Measurements from ENCODE around the gene MEGF11. TPM values are rescaled to one million over a fixed set of nuclear protein-coding genes. Genes with fewer than 3 reads are reported as not detected.

Gene MEGF11
- total RNA-seq, 1 experiment from 2014 or later, result not detected

- no peak for DNase-seq
- H4K20me1 ChIP-seq (ENCODE audit: insufficient read depth), result 0 out of 2 replicates have a peak, but pooled peaks cover 4% of the 10 kb centered on the region
- H3K79me2 ChIP-seq (ENCODE audit: low read depth), result no peaks in the 10 kb centered on the region
- H3K4me1 ChIP-seq (replicated peaks; ENCODE audit: insufficient read depth), result no peaks in the 10 kb centered on the region
- CTCF ChIA-PET, result no interaction called here
- no peak overlapping the region for H3K4me3 ChIP-seq
- POLR2A ChIA-PET (ENCODE audit: unreplicated experiment), result no interaction called here
- no peaks in the 10 kb centered on the region for H3K27me3 ChIP-seq (ENCODE audit: insufficient read depth, low read depth)
- no peak overlapping the region for H3K4me2 ChIP-seq
- BruUV-seq (replicated peaks), result no TSS peak
- H3K9me3 ChIP-seq (ENCODE audit: insufficient read depth, low read depth), result no peaks in the 10 kb centered on the region
- TF ChIP-seq CTCF (conservative IDR thresholded peaks at IDR 0.05), result no peak
- TF ChIP-seq EZH2 (IDR thresholded peaks at IDR 0.05; ENCODE audit: low read depth), result no peak
- peaks cover 35% of the 10 kb centered on the region for H3K36me3 ChIP-seq (ENCODE audit: low read depth)
- H3F3A ChIP-seq (ENCODE audit: insufficient read depth, low read depth), result no peaks in the 10 kb centered on the region; the same call in none of the 2 replicates
- no peak overlapping the region for H2AFZ ChIP-seq
- no peak overlapping the region for H3K27ac ChIP-seq
- intact Hi-C loops (cut with micrococcal nuclease; ENCODE audit: unreplicated experiment), result no loop called here
- H3K9me2 ChIP-seq (ENCODE audit: insufficient read depth), result no peaks in the 10 kb centered on the region
Measured at GRCh38 chr15:65887565-65887964, 366.0 kb downstream of the MEGF11 start.

- Histone ChIP-seq H3K79me2 (ENCODE audit: low read depth) (no peaks in the 10 kb centered on the region), H3K9me3 (ENCODE audit: insufficient read depth, low read depth) (no peaks in the 10 kb centered on the region), H3K4me1 (replicated peaks; ENCODE audit: insufficient read depth) (no peaks in the 10 kb centered on the region), H3K36me3 (ENCODE audit: low read depth) (peaks cover 27% of the 10 kb centered on the region), H3K27me3 (ENCODE audit: insufficient read depth, low read depth) (no peaks in the 10 kb centered on the region), H3K27ac (no peak overlapping the region), H3K9me2 (ENCODE audit: insufficient read depth) (no peaks in the 10 kb centered on the region), H4K20me1 (ENCODE audit: insufficient read depth) (0 out of 2 replicates have a peak, but pooled peaks cover 4% of the 10 kb centered on the region), H3K4me2 (no peak overlapping the region), H3F3A (ENCODE audit: insufficient read depth, low read depth) (no peaks in the 10 kb centered on the region; the same call in 1 of the 2 replicates), H2AFZ (no peak overlapping the region), H3K4me3 (no peak overlapping the region)
- TF ChIP-seq CTCF (conservative IDR thresholded peaks at IDR 0.05), result no peak
- no peak for TF ChIP-seq EZH2 (IDR thresholded peaks at IDR 0.05; ENCODE audit: low read depth)
- CTCF ChIA-PET, result no interaction called here
- POLR2A ChIA-PET (ENCODE audit: unreplicated experiment), result interaction anchor here (0.7 kb wide), 1 partner anchor 467 kb away, joined by 5 read pairs; no protein-coding TSS in a partner anchor
- no TSS peak for BruUV-seq (replicated peaks)
- DNase-seq, result no peak
- intact Hi-C loops (cut with micrococcal nuclease; ENCODE audit: unreplicated experiment), result no loop called here
Measured at GRCh38 chr15:65885668-65886218, 367.8 kb downstream of the MEGF11 start.

GRCh38 chr15:65884511-65884910 lies 369.0 kb downstream of the MEGF11 start:
- H2AFZ ChIP-seq, result no peak overlapping the region
- POLR2A ChIA-PET (ENCODE audit: unreplicated experiment), result no interaction called here
- H3K9me2 ChIP-seq (ENCODE audit: insufficient read depth), result no peaks in the 10 kb centered on the region
- CTCF ChIA-PET, result interaction anchor here (0.6 kb wide), 1 partner anchor 183 kb away, joined by 5 read pairs; no protein-coding TSS in a partner anchor
- no peaks in the 10 kb centered on the region for H3F3A ChIP-seq (ENCODE audit: insufficient read depth, low read depth)
- no peak overlapping the region for H3K27ac ChIP-seq
- peaks cover 4% of the 10 kb centered on the region; the same call in 1 of the 2 replicates for H4K20me1 ChIP-seq (ENCODE audit: insufficient read depth)
- H3K9me3 ChIP-seq (ENCODE audit: insufficient read depth, low read depth), result no peaks in the 10 kb centered on the region
- TF ChIP-seq CTCF (conservative IDR thresholded peaks at IDR 0.05) (no peak), EZH2 (IDR thresholded peaks at IDR 0.05; ENCODE audit: low read depth) (no peak)
- H3K4me3 ChIP-seq, result no peak overlapping the region
- DNase-seq, result no peak
- H3K36me3 ChIP-seq (ENCODE audit: low read depth), result peaks cover 30% of the 10 kb centered on the region
- intact Hi-C loops (cut with micrococcal nuclease; ENCODE audit: unreplicated experiment), result no loop called here
- no peaks in the 10 kb centered on the region for H3K79me2 ChIP-seq (ENCODE audit: low read depth)
- BruUV-seq (replicated peaks), result no TSS peak
- no peaks in the 10 kb centered on the region for H3K4me1 ChIP-seq (replicated peaks; ENCODE audit: insufficient read depth)
- no peaks in the 10 kb centered on the region for H3K27me3 ChIP-seq (ENCODE audit: insufficient read depth, low read depth)
- no peak overlapping the region for H3K4me2 ChIP-seq
